Peyer's patch (tissue), 4 donors: ENCODE measurements around the gene DPPA2.

Experiments used
- CTCF ChIP-seq, 6 experiments: fragments of 450-650 bp in 4 of 6; fragments of 200-600 bp in 2 of 6; sonication (generic) in 1 of 6; IDR thresholded peaks; one replicate each; pipeline ENCODE4 v1.5.1; 2017 to 2019; ENCODE audit warnings: antibody characterized with exemption in 6 of 6, mild to moderate bottlenecking in 3 of 6, moderate library complexity in 1 of 6
- POLR2A ChIP-seq, 2 donors: fragments of 450-650 bp; IDR thresholded peaks; one replicate each; pipeline ENCODE4 v1.5.1; 2017; ENCODE audit warnings: antibody characterized with exemption in 2 of 2, mild to moderate bottlenecking in 2 of 2, moderate library complexity in 2 of 2

GRCh38 chr3:109364088-109364487, 47.8 kb upstream of the DPPA2 start:
- TF ChIP-seq CTCF (IDR thresholded peaks at IDR 0.05), result no peak
- TF ChIP-seq POLR2A (IDR thresholded peaks at IDR 0.05), result no peak
